Activated B cell treated with CpG ODN at 0.5 μM for 24 hours (primary cell): Measurements from ENCODE around the gene GAB1. TPM values are rescaled to one million over a fixed set of nuclear protein-coding genes. Genes with fewer than 3 reads are reported as not detected.

Experiments
- ATAC-seq: fragments of 200-7000 bp; cut with Tn5 transposase; one replicate; pipeline ENCODE4 v1.10.0; 2021; ENCODE audit warnings: low read depth, mild to moderate bottlenecking, moderate library complexity
- CTCF ChIA-PET: fragments of 350-600 bp; sonication (Branson Sonifier 250); formaldehyde crosslinking; loops from one replicate; lab custom pipeline; 2021; ENCODE audit warnings: antibody characterized with exemption; lab: Charles Lee
- POLR2A ChIA-PET: fragments of 350-600 bp; sonication (Branson Sonifier 250); formaldehyde crosslinking; loops from one replicate; lab custom pipeline; 2021; ENCODE audit warnings: antibody characterized with exemption; lab: Charles Lee
- DNase-seq: peaks from one replicate; pipeline ENCODE4 v3.0.0; 2022
- H3K27ac Mint-ChIP-seq: one replicate; pipeline ENCODE4 v1.8.0; 2020; ENCODE audit warnings: mixed read lengths
- H3K27me3 Mint-ChIP-seq: one replicate; pipeline ENCODE4 v1.8.0; 2021; ENCODE audit warnings: mixed read lengths
- H3K36me3 Mint-ChIP-seq: one replicate; pipeline ENCODE4 v1.8.0; 2021; ENCODE audit warnings: low read depth, mixed read lengths
- H3K4me1 Mint-ChIP-seq: one replicate; pipeline ENCODE4 v1.8.0; 2021; ENCODE audit warnings: mixed read lengths
- H3K4me3 Mint-ChIP-seq: one replicate; pipeline ENCODE4 v1.8.0; 2020; ENCODE audit warnings: mild to moderate bottlenecking, mixed read lengths
- H3K9me3 Mint-ChIP-seq: one replicate; pipeline ENCODE4 v1.8.0; 2020; ENCODE audit warnings: mixed read lengths
- intact Hi-C: fragments of 100-400 bp; cut with micrococcal nuclease; formaldehyde crosslinking; loops from one replicate; pipeline ENCODE4 v1.15.1; 2024
- total RNA-seq: library from RNA; stranded (reverse); gene quantifications from 2 replicates; pipeline ENCODE4 v1.2.3, GENCODE V29; 2022
- TF ChIP-seq, protein P1 (sequence below): fragments of 200-600 bp; IDR thresholded peaks from one replicate; pipeline ENCODE4 v1.8.0; 2022; ENCODE audit warnings: antibody characterized with exemption, mild to moderate bottlenecking

GAB1 gene
- total RNA-seq, 1 donor from 2014 or later = 12.0 TPM

DNA sequence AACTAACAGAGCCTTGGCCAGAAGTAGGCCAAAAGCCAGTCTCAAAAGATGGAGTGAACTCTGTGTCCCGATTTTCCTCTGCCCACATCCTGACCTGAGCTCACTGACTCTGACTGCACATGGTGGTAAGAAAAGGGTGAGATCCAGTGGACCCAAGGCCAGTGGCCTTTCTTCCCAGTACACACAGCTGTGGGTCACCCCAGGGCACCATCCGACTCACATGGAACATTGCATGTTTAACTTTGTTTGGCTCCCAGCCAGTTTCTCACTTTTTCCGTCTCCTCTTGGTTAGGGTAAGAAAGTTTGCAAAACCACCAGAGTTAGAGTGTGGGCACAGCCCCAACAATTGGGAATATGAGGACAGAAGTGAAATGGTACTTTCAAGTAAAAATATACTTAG lies 69.8 kb downstream of the GAB1 start:
- no peak overlapping the region for H3K4me3 Mint-ChIP-seq

DNA sequence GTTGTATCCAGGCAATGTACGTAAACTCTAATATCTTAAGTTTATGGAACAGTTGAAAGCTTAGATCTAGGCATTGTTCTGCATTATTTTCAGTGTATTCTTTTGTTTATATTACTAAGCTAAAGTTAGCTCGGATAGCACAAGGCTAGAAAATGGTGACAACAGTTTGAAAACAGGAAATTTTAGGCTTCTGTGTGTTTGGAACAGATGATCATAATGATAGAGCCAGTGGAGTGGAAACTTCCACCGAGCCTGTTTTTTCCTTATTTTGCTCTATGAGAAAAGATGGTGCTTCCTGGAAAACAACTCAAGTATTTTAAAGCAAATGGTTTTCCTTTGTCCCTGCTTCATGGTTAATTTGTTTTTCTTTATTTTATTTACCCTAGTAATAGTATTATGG lies 70.8 kb downstream of the GAB1 start:
- H3K27me3 Mint-ChIP-seq = no peaks in the 10 kb centered on the region
- no peaks in the 10 kb centered on the region for H3K9me3 Mint-ChIP-seq
- TF ChIP-seq, protein P1, sequence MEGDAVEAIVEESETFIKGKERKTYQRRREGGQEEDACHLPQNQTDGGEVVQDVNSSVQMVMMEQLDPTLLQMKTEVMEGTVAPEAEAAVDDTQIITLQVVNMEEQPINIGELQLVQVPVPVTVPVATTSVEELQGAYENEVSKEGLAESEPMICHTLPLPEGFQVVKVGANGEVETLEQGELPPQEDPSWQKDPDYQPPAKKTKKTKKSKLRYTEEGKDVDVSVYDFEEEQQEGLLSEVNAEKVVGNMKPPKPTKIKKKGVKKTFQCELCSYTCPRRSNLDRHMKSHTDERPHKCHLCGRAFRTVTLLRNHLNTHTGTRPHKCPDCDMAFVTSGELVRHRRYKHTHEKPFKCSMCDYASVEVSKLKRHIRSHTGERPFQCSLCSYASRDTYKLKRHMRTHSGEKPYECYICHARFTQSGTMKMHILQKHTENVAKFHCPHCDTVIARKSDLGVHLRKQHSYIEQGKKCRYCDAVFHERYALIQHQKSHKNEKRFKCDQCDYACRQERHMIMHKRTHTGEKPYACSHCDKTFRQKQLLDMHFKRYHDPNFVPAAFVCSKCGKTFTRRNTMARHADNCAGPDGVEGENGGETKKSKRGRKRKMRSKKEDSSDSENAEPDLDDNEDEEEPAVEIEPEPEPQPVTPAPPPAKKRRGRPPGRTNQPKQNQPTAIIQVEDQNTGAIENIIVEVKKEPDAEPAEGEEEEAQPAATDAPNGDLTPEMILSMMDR = no peak
- ChIA-PET CTCF (no interaction called here), POLR2A (no interaction called here)
- intact Hi-C loops = no loop called here
- H3K27ac Mint-ChIP-seq = peak overlapping the region; percentile 11
- H3K4me3 Mint-ChIP-seq = no peak overlapping the region
- H3K4me1 Mint-ChIP-seq = peaks cover 47% of the 10 kb centered on the region
- ATAC-seq = no peak
- no peak for DNase-seq
- H3K36me3 Mint-ChIP-seq = no peaks in the 10 kb centered on the region

More for the DNA sequence above, 69.8 kb downstream of the GAB1 start:
- Mint-ChIP-seq H3K9me3 (no peaks in the 10 kb centered on the region), H3K27ac (peak overlapping the region; percentile 4), H3K27me3 (no peaks in the 10 kb centered on the region), H3K4me1 (peaks cover 51% of the 10 kb centered on the region), H3K36me3 (no peaks in the 10 kb centered on the region)
- ChIA-PET CTCF (interaction anchor here (1.4 kb wide), 1 partner anchor 11 kb away, joined by 5 read pairs; no protein-coding TSS in a partner anchor), POLR2A (interaction anchor here (1.2 kb wide), 1 partner anchor 70 kb away, joined by 3 read pairs; the partner anchor contains the start of gene GAB1)
- ATAC-seq = no peak
- TF ChIP-seq, protein P1 = no peak
- intact Hi-C loops = no loop called here
- DNase-seq = no peak

DNA sequence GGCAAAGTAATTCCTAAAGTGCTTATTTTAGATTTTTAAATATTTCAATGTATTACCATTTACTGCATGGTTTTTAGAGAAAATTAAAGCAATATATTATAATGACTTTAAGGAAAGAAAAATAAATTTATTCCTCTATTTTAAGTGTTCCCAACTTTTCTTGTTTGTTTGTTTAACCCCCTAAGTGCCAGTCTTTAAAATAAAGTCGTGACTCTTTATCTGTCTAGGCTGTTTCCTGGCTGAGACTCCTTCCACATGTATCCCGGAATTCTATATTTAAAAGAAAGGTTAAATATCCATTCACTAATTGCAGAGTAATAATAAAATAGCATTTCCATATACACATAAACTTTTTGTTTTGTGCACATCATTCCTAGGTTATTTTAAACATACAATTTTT lies 71.2 kb downstream of the GAB1 start:
- H3K4me1 Mint-ChIP-seq = peaks cover 43% of the 10 kb centered on the region
- intact Hi-C loops = no loop called here
- no peak overlapping the region for H3K4me3 Mint-ChIP-seq
- CTCF ChIA-PET = interaction anchor here (1.5 kb wide), 1 partner anchor 10 kb away, joined by 4 read pairs; no protein-coding TSS in a partner anchor
- no peaks in the 10 kb centered on the region for H3K9me3 Mint-ChIP-seq
- H3K36me3 Mint-ChIP-seq = no peaks in the 10 kb centered on the region
- ATAC-seq (no peak), DNase-seq (no peak)
- TF ChIP-seq, protein P1 = no peak
- POLR2A ChIA-PET = no interaction called here
- no peak overlapping the region for H3K27ac Mint-ChIP-seq
- H3K27me3 Mint-ChIP-seq = no peaks in the 10 kb centered on the region

DNA sequence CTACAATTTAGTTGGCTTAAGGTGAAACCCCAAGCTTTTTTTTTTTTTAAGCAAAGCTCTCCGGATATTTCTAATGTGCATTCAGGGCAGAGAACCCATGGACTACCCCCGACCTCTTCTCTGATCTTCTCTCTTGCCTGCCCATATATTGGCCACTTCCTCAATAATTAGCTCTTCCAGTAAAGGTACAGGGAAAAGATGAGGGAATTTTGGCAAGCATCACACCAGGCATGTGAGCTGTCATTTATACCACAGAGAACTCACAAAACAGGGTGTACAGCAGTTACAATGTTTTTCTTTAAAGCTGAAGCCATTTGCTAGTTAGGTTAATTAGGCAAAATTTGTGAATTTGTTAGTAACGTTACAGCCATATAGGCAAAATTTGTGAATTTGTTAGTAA lies 73.3 kb downstream of the GAB1 start:
- H3K27ac Mint-ChIP-seq = no peak overlapping the region
- no peak for ATAC-seq
- intact Hi-C loops = no loop called here
- no peaks in the 10 kb centered on the region for H3K9me3 Mint-ChIP-seq
- no peak overlapping the region for H3K4me3 Mint-ChIP-seq
- ChIA-PET CTCF (no interaction called here), POLR2A (interaction anchor here (0.7 to 1.7 kb wide), 2 partner anchors 8 to 12 kb away, joined by 3 to 5 read pairs; no protein-coding TSS in a partner anchor)
- no peaks in the 10 kb centered on the region for H3K36me3 Mint-ChIP-seq
- TF ChIP-seq, protein P1 = no peak
- DNase-seq = no peak
- H3K27me3 Mint-ChIP-seq = no peaks in the 10 kb centered on the region
- peaks cover 23% of the 10 kb centered on the region for H3K4me1 Mint-ChIP-seq

DNA sequence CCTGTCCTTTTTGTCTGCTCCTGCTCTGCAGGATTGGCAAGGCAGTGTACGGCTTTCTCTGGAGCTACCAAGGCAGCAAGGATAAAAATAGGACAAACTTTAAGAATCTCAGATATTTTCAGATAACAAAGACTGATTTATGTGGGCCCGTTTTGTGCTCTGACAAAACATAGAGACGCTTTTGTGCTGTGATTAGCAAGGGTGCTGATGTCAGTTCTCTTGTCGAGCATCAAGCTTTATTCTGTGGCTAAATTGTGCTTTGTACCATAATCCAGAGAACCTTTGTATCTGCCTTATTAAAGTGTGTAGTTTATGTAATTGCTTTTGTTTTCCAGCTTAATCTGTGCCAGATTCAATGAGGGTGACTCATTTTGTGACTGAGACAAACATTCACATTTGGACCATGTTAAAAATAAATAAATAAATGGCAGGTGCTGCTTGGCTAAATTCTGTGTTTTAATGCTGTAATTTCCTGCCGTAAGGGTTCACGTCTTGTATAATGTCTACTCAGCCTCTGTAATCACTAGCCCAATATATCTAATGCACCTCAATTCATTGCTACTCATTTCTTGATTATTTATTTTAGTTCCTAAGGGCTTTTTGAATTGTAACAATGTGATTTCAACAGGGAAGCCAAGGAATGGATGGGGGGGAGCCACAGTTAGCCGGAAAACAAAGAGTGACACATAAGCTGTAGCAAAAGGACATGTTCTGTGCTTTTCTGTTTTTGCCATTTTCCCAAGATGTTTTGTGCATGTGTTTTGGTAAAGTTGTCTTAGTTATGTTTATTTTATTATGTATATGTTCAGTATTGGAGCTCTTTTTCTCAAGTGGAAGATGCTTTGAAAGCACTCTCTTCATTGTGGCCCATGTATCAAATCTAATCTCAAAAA lies 75.1 kb downstream of the GAB1 start:
- no peak overlapping the region for H3K4me3 Mint-ChIP-seq
- no peak for DNase-seq
- ChIA-PET POLR2A (no interaction called here), CTCF (no interaction called here)
- H3K27me3 Mint-ChIP-seq = no peaks in the 10 kb centered on the region
- H3K27ac Mint-ChIP-seq = no peak overlapping the region
- TF ChIP-seq, protein P1 = no peak
- peaks cover 4% of the 10 kb centered on the region for H3K36me3 Mint-ChIP-seq
- H3K4me1 Mint-ChIP-seq = peaks cover 7% of the 10 kb centered on the region
- no peak for ATAC-seq
- H3K9me3 Mint-ChIP-seq = no peaks in the 10 kb centered on the region
- intact Hi-C loops = no loop called here
